Measurements from ENCODE around the gene HMCN2. TPM values are rescaled to one million over a fixed set of nuclear protein-coding genes. Genes with fewer than 3 reads are reported as not detected.

Gene HMCN2
- total RNA-seq, 1 experiment from 2014 or later: 1.6 TPM

DNA sequence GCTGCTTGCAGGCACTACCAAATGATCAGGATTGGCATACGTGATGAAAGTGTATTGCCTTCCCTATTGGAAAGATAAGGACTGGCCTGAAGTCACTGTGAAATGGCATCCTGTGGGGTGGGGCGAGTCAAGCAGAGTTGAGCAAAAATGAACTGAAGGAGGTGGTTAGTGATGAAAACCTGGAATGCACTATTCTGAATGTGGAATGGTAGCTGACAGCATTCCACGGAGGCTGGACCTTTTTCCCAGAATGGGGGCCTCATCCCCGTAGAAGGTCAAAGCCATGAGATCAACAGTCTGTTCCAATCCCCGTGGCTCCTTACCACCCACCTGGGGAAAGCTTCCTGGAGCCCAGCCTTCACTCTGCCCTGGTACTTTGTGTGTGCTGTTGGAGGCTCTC, 216.9 kb downstream of the HMCN2 start:
- Histone ChIP-seq H3K27me3 (ENCODE audit: insufficient read depth, low read depth) (no peaks in the 10 kb centered on the region), H3K36me3 (ENCODE audit: low read depth) (no peaks in the 10 kb centered on the region), H3K9me2 (ENCODE audit: insufficient read depth) (no peaks in the 10 kb centered on the region), H4K20me1 (ENCODE audit: insufficient read depth) (no peaks in the 10 kb centered on the region), H3K4me1 (replicated peaks; ENCODE audit: insufficient read depth) (no peaks in the 10 kb centered on the region), H3K27ac (no peak overlapping the region), H2AFZ (no peak overlapping the region), H3K4me2 (no peak overlapping the region), H3K9me3 (ENCODE audit: insufficient read depth, low read depth) (no peaks in the 10 kb centered on the region), H3F3A (ENCODE audit: insufficient read depth, low read depth) (no peaks in the 10 kb centered on the region), H3K4me3 (no peak overlapping the region), H3K79me2 (ENCODE audit: low read depth) (no peaks in the 10 kb centered on the region)
- no peak for DNase-seq
- ChIA-PET CTCF (no interaction called here), POLR2A (ENCODE audit: unreplicated experiment) (no interaction called here)
- intact Hi-C loops (cut with micrococcal nuclease; ENCODE audit: unreplicated experiment): no loop called here
- TF ChIP-seq, protein P1, sequence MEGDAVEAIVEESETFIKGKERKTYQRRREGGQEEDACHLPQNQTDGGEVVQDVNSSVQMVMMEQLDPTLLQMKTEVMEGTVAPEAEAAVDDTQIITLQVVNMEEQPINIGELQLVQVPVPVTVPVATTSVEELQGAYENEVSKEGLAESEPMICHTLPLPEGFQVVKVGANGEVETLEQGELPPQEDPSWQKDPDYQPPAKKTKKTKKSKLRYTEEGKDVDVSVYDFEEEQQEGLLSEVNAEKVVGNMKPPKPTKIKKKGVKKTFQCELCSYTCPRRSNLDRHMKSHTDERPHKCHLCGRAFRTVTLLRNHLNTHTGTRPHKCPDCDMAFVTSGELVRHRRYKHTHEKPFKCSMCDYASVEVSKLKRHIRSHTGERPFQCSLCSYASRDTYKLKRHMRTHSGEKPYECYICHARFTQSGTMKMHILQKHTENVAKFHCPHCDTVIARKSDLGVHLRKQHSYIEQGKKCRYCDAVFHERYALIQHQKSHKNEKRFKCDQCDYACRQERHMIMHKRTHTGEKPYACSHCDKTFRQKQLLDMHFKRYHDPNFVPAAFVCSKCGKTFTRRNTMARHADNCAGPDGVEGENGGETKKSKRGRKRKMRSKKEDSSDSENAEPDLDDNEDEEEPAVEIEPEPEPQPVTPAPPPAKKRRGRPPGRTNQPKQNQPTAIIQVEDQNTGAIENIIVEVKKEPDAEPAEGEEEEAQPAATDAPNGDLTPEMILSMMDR (conservative IDR thresholded peaks at IDR 0.05): no peak
- TF ChIP-seq EZH2 (IDR thresholded peaks at IDR 0.05; ENCODE audit: low read depth): no peak
- BruUV-seq (replicated peaks): no TSS peak

DNA sequence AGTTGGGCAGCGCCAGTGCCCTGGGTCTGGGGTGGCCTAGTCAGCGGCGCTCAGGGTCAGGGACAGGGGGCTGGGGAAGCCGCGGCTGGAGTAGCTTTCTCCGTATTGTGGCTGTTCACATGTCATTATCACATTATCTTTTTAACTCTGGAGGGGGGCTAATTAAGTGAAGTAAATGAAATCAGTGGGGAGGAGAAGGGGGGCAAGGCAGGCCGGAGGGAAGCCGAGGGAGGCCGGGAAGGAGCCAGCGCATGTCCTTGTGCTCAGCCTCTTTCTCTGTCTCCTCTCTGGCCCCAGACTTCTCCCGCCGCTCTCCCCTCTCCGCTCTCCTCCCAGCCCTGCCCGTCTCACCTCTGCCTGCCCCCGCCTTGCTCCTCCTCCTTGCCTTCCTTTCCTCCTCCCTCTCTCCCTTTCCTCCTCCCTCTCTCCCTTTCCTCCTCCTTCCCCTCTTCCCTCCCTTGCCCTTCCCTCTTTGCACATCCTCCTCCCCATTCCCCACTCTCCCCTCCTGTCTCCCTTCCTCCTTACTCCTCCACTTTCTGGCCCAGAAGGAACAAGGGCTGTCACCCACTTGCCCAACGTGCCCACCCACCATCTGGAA, 217.9 kb downstream of the HMCN2 start:
- DNase-seq: no peak
- Histone ChIP-seq H3K9me2 (ENCODE audit: insufficient read depth) (no peaks in the 10 kb centered on the region), H4K20me1 (ENCODE audit: insufficient read depth) (no peaks in the 10 kb centered on the region), H3K27me3 (ENCODE audit: insufficient read depth, low read depth) (no peaks in the 10 kb centered on the region), H3K4me3 (no peak overlapping the region), H3K9me3 (ENCODE audit: insufficient read depth, low read depth) (no peaks in the 10 kb centered on the region), H3K79me2 (ENCODE audit: low read depth) (no peaks in the 10 kb centered on the region), H3K4me2 (no peak overlapping the region), H3K27ac (no peak overlapping the region), H3K4me1 (replicated peaks; ENCODE audit: insufficient read depth) (no peaks in the 10 kb centered on the region), H2AFZ (no peak overlapping the region), H3K36me3 (ENCODE audit: low read depth) (no peaks in the 10 kb centered on the region), H3F3A (ENCODE audit: insufficient read depth, low read depth) (no peaks in the 10 kb centered on the region)
- POLR2A ChIA-PET (ENCODE audit: unreplicated experiment): no interaction called here
- BruUV-seq (replicated peaks): no TSS peak
- TF ChIP-seq, protein P1 (conservative IDR thresholded peaks at IDR 0.05): no peak
- no peak for TF ChIP-seq EZH2 (IDR thresholded peaks at IDR 0.05; ENCODE audit: low read depth)
- CTCF ChIA-PET: no interaction called here
- intact Hi-C loops (cut with micrococcal nuclease; ENCODE audit: unreplicated experiment): no loop called here

Other genes with a start within 250 kb of the HMCN2 start
- gene FNBP1, start 222.6 kb upstream of the HMCN2 start, total RNA-seq (2021): 68.2 and 80.7 TPM in 2 replicates
- gene GPR107, start 211.9 kb upstream of the HMCN2 start, total RNA-seq (2021): 66.4 and 77.4 TPM in 2 replicates
- 53.0 and 59.2 TPM in 2 replicates for gene NCS1, start 93.4 kb upstream of the HMCN2 start, total RNA-seq (2021)
- gene ASS1, start 179.2 kb downstream of the HMCN2 start, total RNA-seq (2021): 255 and 371 TPM in 2 replicates